Activated gamma-delta T cell treated with Interleukin-2 at 50 U/mL for 16 hours (primary cell): Measurements from ENCODE around the gene ERCC3.
"Not testable (repeated sequence)": the region's sequence is repeated elsewhere in the genome, so short reads cannot be mapped to it uniquely, and the experiment has no call there.

Experiments
- DNase-seq: peaks from one replicate; pipeline ENCODE4 v3.0.0-alpha.2; 2020

Gene ERCC3

DNA sequence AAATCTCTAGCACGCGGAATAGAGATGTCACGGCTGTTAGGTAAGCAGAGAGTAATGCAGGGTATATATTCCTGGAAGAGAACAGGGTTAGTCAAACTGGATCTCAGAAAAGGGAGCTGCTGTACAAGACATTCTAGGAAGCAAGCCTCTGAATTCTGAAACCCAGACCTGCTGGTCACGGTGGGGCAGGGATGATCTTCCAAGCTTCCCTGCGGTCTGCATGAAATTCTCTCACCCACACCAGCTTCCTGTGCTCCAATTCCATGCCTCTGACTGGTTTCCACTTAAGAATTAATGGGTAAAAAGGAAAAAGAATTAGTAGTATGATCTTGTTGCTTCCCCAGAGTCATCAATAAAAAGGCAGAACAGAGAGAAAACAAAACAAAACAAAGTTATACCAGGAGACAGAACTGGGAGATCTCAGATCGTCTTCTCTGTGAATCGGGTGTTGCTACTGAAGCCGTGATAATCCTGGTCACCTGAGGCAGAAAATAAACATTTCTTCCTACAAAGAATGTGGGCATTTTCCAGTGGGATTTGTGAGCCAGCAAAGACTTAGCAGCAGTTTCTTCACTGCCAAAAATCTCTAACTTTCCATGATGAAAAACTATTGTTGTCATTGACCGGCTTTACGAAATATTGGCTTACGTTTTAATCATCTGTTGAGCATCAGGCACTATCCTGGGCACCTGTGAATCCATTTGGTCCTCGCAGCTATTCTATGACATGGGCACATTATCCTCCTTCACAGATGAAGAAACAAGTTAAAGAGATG lies 68.6 kb downstream of the ERCC3 start:
- no peak for DNase-seq

- not testable (repeated sequence) for DNase-seq
Measured at GRCh38 chr2:127224135-127224534, 69.8 kb downstream of the ERCC3 start.

DNA sequence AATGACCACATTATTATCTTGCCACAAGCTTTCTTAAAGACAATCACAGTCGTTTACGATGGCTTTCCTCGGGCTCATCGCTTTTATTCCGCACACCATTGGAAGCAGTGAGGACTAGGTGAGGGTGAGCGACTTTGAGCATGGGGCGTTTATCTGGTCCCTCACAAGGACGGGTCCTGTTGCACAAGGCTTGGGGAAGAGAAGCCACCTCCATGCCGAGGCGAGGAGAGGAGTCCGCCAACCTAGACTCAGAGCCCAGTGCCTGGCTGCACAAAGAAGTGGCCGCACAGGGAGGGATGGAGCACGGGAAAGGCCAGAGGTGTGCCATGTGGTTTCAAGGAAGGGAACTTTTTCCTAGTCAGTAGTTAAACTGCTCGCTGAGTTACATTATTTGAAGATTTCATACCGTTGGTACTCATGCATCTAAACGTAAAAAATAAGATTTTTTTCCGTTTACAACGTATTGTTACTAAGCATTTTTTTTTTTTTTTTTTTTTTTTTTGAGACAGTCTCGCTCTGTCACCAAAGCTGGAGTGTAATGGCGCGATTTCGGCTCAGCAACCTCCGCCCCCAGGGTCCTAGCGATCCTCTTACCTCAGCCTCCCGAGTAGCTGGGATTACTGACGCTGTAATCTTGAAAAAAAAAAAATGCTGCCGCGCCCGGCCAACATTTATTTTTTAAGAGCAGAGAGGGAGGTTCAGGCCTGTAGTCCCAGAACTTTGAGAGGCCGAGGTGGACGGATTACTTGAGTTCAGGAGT lies 73.0 kb downstream of the ERCC3 start:
- no peak for DNase-seq

DNA sequence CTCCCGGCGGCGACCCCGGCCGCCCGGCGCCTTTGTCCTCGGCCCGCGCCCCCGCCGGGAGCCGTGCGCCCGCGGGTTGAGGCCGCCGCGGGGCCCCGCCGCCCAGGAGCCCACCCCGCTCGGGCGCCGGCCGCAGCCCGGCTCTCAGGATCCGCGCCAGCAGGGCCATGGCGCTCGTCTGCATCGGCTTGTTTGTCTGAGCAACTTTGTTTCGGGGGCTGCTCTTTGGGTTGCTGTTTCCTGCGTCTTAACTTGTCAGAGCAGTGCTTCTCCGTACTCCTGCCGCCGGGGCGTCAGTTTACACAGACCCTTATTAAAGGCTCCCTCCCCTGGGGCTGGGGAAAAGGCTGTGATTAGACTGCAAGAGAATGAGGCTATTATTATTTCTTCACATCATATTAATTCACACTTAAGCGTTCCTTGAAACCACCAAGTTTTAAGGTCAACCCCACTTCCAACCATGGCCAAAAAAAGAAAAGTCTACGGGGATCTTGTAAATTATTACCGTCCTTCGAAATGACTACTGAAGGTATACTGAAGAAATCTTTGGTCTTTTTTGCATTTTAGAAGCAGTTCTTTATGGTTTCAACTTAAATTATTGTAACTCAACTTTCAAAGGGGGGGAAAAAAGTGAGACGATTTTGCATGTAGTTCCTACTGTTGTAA lies 73.7 kb downstream of the ERCC3 start, which contains the start of gene CYP27C1:
TSS of gene CYP27C1 (minus strand) at position 198 of the 666 bp plus-strand sequence. CDS start at position 169, 29 bp downstream.
- no peak for DNase-seq

DNA sequence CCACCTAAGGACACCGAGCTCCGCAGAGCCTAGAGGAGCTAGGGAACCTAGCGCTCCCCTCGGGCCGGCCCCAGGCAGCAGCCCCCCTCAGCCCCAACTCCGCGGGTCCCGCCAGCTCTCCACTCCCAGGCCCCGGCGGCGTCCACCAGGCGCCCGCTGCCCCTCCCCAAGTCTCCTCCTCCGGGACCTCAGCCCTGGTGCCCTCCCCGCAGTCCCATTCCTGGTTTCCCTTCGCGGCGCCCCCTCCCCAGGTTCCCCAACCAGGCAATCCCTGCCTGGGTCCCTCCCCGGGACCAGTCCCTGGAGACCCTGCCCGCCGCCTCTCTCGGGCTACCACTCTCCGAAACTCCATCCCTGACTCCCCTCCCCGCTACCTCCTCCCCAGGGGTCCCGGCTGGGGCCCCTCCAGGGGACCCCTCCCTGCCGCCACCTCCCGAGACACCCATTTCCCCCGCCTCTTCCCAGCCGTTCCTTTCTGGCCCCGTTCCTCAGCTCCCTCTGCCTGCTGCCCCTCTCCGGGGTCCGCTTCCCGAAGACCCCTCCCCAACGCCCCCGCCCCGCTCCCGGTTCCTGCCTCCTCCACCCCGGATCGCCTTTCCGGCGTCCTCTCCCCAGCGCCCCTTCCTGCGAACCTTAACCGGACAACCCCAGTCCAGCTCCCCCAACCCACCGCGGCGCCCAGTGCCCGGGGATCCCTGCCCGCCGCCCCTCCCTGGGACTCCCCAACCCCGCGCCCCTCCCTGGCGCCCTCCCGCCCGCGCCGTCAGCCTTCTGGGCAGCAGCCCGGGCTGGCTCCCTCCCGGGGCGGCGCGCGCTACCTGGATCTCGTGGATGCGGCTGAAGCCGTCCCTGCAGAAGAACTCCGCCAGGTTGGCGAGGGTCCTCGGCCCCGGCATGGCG lies 74.5 kb downstream of the ERCC3 start:
- DNase-seq, result no peak

- DNase-seq, result no peak
Measured at GRCh38 chr2:127218812-127219170, 75.2 kb downstream of the ERCC3 start.

- DNase-seq, result no peak
Measured at GRCh38 chr2:127217470-127218325, 76.2 kb downstream of the ERCC3 start.

- DNase-seq, result no peak
Measured at GRCh38 chr2:127216593-127216992, 77.4 kb downstream of the ERCC3 start.

DNA sequence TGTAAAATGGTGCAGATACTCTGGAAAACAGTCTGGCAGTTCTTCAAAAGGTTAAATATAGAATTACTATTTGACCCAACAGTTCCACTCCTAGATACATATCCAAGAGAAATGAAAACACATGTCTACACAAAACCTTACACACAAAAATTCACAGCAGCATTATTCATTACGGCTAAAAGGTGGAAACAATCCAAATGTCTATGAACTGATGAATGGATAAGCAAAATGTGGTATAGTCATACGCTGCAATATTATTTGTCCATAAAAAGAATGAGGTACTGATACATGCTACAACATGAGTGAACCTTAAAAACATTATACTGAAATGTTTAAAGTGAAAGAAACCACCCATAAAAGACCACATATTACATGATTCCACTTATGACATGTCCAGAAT lies 77.8 kb downstream of the ERCC3 start:
- DNase-seq, result no peak

DNA sequence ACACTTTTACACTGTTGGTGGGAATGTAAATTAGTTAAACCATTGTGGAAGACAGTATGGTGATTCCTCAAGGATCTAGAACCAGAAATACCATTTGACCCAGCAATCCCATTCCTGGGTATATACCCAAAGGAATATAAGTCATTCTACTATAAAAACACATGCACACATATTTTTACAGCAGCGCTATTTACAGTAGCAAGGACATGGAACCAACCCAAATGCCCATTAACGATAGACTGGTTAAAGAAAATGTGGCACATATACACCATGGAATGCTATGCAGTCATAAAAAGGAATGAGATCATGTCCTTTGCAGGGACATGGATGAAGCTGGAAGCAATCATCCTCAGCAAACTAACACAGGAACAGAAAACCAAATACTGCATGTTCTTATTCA lies 79.7 kb downstream of the ERCC3 start:
- DNase-seq, result not testable (repeated sequence)

DNA sequence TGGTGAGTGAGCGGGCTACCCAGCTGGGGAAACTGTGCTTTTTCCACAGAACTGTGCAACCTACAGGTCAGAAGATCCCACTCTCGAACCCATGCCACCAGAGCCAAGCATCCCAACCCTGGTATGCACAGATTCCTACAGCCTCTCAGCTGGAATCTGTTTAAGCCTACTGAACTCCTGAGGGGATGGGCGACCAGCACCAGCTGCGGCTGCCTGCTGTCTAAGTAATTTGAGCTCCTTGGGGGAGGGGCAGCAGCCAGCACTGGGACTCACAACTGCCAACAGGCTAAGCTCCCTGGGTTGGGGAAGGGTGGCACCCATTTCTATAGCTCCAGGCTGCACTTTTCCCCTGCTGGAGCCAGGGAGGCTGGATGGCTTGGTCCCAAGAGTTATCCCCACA lies 85.6 kb downstream of the ERCC3 start:
- no peak for DNase-seq
